HG03460 (cell line): ENCODE data around the gene SCARF2.
"Not testable (repeated sequence)": the region's sequence is repeated elsewhere in the genome, so short reads cannot be mapped to it uniquely, and the experiment has no call there.

ENCODE experiments used
- ATAC-seq: cut with Tn5 transposase; IDR thresholded peaks from one replicate; pipeline ENCODE4 v1.9.1; 2021; ENCODE audit not compliant: unreplicated experiment

SCARF2 gene

GRCh38 chr22:20428496-20429253 lies 8.9 kb downstream of the SCARF2 start:
- no peak for ATAC-seq

- ATAC-seq, result no peak
Measured at GRCh38 chr22:20427945-20428417, 9.6 kb downstream of the SCARF2 start.

DNA sequence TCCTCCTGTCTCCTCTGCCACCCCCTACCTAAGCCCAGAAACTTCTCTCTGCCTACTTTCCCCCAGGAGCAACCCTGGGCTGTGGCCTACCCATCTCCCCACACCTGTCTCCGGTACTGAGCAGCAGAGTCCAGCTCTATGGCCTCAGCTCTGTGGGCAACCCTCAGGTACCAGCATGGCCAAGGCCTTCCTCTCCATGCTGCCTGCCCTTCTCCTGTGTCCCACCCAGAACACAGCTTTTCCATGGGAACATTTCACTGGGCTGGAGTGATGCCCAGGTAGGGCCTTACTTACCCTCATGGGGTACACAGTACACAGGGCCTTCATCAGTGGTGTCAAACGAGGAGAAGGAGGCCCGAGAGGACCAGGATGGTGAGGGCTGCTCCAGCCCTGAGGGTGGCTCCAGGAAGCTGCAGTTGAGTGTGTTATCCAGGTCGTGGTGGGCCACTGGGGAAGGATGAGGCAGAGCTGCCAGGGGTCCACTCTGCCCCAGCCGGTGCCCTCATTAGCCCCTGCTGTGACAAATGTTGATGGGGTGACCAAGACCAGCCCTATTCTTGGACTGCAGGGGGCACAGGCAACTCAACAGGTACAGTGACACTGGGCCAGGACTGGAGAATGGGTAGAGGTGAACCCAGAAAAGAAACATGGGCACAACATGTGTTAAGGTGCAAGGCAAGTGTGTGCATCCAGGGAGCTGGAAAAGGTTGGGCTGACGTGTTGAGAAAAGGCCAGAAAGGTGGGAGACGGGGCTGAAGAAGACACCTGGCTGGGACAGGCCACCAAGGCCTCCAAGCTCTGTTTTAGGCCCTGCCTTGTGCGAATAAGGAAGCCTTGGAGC lies 10.3 kb downstream of the SCARF2 start:
- no peak for ATAC-seq

GRCh38 chr22:20426259-20426615 lies 11.4 kb downstream of the SCARF2 start:
- ATAC-seq, result no peak

DNA sequence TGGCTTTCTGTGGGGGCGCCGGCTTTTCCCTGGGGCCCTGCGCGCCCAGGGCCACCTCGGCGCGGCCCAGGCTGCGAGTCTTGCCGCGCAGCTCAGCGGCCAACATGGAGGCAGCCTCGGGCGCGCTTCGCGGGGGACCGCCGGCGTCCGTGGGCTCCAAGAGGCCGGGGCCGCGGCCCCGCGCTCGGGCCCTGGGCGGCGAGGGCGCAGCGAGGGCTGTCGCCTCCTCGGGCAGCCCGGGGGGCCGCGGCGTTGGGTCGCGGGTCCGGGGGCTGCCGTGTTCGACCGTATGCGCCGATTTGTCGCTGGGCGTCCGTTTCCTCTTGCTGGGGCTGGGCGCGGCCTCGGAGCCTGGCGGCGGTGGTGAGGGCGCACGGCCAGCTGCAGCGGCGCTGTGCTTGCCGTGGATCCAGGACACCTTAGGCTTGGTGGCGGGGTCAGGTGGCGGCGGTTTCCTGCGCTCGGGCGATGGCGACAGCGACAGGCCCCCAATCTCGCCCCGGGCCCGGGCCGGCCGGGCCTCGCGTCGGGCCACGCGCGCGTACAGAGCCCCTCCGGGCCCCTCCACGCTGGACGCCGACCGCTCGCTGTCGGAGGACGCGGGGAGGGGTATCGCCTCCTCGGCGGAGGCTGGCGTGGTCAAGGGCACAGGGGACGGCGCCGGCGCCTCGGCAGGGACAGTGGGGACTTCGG lies 11.9 kb downstream of the SCARF2 start:
- ATAC-seq, result no peak

DNA sequence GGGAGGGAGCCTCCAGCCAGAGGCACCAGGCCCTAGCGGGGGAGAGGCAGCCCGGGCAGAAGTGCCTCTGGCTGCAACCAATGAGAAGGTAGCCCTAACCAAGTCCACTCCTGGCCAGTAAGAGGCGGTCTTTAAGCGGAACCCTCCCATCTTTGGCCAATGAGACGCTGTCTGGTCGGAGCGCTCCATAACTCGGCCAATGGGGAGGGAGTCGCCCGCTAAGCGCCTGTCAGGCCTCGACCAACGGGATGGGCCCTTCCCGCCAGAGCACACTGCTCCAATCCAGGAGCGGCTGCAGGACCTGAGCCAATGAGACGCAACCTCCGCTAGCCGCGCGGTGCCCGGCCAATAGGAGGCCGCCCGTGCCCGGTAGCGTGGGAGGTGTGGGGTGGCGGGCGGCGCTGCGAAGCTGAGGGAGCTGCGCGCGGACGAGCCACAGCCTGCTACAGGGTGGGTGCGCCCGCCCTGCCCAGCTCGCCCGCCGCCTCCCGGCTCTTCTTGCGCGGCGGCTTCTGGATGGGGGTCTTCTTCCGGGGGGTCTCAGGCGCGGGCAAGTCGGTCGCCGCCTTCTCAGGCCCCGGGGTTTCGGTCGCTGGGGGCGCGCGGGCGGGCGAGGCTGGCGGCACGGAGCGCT lies 12.6 kb downstream of the SCARF2 start:
- ATAC-seq, result no peak

DNA sequence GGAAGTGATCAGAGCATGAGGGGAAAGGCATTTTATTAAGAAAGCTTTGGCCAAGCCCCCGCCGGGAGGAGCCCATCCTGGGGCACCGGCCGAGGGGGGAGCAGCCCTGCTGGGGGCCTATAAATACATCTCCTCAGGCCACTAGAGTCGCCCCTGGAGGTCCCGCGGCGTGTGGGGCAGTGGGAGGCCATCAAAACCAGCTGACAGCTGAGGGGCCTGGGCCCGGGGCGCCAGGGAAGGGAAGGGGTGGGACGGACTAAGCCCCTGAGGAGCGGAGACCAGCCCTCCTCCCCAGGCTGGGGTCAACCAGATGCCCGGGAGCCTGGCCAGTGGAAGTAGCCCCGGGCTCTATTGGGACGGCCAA lies 13.1 kb downstream of the SCARF2 start:
- no peak for ATAC-seq

GRCh38 chr22:20423906-20424551 lies 13.6 kb downstream of the SCARF2 start:
- ATAC-seq, result no peak

- no peak for ATAC-seq
Measured at GRCh38 chr22:20423008-20423905, 14.4 kb downstream of the SCARF2 start.

DNA sequence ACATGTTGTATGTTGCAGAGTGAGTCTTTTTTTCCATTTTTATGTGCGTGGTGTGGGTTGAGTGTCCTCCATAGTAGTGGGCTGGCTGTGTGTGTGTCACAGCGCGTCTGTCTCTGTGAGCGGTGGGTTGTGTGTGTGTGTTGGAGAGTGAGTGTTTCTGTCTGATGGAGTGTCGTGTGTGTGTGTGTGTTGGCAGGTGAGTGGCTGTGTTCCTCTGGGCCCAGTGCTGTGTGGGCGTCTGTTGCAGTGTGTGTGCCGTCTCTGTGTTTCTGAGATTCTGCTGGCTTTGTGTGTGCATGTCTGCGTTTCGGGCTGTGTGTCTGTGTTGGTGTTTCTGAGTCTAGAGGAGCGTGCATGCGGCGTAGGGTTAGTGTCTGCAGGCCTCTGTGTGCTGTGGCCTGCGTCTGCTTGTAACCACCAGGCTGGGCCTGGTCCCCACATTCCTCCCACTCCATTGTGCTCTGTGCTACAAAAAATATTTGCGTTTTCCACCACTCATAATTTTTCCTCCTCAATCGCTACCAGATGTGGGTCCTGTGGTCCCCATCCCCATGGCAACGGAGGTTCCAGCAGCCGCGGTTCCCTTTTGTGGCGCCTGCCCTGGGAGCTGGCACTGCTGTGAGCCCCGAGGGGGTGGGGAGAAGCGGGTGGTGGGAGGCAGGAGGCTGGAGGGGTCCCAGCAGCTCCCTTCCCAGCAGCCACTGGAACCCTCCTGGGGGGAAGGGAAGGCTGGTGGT lies 15.2 kb downstream of the SCARF2 start:
- ATAC-seq, result no peak

- no peak for ATAC-seq
Measured at GRCh38 chr22:20421507-20421874, 16.1 kb downstream of the SCARF2 start.

DNA sequence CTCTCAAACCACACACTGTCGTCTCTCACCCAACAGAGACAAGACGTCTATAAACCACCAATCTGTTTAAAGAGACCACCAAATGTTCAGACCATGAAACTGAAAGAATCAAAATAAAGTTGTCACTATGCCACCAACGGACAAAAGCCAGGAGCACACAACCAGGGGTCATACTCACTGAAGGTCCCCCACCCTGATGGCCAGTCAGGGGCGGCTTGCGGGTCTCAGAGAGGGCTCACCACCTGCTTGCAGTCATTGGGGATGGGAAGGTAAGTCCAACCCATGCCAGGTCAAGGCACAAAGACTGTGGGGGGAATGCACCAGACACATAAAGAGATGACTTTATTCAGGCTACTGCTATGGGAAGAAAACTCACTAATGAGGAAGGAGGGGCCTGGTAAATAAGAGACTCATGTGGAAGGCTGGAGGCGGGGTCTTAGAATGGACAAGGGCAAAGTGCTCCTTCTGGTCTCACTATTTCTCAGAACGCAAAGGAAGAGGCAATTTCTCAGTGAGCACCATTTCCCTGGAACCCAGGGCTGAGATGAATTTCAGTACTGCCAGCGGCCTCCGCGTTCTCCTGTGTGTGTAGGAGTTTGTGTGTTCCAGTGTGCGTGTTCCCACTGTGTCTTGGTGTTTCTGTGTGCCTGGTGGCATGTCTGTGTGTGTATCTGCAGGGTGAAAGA lies 17.3 kb downstream of the SCARF2 start:
- no peak for ATAC-seq

GRCh38 chr22:20419664-20419951 lies 18.0 kb downstream of the SCARF2 start:
- ATAC-seq, result no peak

- no peak for ATAC-seq
Measured at GRCh38 chr22:20418211-20418788, 19.3 kb downstream of the SCARF2 start.

GRCh38 chr22:20415699-20416098 lies 21.9 kb downstream of the SCARF2 start:
- ATAC-seq, result not testable (repeated sequence)

DNA sequence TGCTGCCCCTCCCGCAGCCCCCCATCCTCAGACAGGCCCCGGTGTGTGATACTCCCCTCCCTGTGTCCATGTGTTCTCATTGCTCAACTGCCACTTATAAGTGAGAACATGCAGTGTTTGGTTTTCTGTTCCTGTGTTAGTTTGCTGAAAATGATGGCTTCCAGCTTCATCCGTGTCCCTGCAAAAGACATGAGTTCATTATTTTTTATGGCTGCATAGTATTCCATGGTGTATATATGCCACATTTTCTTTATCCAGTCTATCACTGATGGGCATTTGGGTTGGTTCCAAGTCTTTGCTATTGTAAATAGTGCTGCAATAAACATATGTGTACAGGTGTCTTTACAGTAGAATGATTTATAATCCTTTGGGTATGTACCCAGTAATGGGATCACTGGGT lies 22.4 kb downstream of the SCARF2 start:
- ATAC-seq, result not testable (repeated sequence)

- no peak for ATAC-seq
Measured at GRCh38 chr22:20414450-20414849, 23.2 kb downstream of the SCARF2 start.

DNA sequence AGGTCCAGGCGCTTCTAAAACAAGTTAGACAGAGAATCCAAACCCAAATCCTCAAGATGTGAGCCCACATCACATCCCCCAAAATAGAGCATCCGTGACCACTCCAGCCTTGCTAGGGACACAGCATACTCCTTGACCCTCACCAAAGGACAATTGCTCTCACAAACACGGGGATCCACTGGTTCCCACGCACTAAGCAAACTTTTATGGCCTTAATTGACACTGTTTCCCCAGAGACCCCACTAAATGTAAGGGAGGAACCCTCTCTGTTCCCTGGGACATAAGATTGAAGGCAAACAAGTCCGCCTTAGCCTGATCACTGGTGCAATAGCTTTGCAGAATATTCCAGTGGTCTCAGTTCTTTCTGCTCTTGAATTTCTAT lies 23.6 kb downstream of the SCARF2 start:
- no peak for ATAC-seq
